ENCODE measurements around the gene TTL.

DNA sequence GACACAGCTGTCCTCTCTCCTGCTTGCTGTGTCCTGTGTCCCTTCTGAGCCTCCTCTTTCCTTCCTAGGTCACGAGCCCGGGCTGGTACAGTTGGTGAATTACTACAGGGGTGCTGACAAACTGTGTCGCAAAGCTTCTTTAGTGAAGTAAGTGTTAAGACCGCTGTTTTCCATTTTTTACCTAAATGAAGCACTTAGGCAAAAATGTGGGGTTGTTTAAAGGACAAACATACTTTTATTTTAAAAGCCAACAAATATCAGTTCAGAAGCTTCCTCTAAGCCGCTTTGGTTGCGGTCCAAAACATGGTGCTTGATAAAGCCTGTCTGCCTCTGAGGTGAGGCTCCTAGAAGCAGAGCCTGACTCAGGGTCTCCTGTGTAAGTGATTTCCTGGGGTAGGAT, 3.9 kb downstream of the TTL start:
- no peak for TF ChIP-seq EZH2 (IDR thresholded peaks at IDR 0.05; ENCODE audit: low read length, unreplicated experiment)
- TF ChIP-seq, protein P1, sequence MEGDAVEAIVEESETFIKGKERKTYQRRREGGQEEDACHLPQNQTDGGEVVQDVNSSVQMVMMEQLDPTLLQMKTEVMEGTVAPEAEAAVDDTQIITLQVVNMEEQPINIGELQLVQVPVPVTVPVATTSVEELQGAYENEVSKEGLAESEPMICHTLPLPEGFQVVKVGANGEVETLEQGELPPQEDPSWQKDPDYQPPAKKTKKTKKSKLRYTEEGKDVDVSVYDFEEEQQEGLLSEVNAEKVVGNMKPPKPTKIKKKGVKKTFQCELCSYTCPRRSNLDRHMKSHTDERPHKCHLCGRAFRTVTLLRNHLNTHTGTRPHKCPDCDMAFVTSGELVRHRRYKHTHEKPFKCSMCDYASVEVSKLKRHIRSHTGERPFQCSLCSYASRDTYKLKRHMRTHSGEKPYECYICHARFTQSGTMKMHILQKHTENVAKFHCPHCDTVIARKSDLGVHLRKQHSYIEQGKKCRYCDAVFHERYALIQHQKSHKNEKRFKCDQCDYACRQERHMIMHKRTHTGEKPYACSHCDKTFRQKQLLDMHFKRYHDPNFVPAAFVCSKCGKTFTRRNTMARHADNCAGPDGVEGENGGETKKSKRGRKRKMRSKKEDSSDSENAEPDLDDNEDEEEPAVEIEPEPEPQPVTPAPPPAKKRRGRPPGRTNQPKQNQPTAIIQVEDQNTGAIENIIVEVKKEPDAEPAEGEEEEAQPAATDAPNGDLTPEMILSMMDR (conservative IDR thresholded peaks at IDR 0.05; ENCODE audit: low read depth, low read length): no peak
